Left renal pelvis (tissue), 4 donors: Measurements from ENCODE around the gene RFX2. TPM values are rescaled to one million over a fixed set of nuclear protein-coding genes. Genes with fewer than 3 reads are reported as not detected.

ENCODE experiments used
- polyA plus RNA-seq, 4 donors: library from polyadenylated mRNA; unstranded; fragments of 120-200 nt; gene quantifications; one replicate each; pipeline ENCODE4 v1.2.1, GENCODE V29; 2013; ENCODE audit not compliant: insufficient read length in 4 of 4

The RFX2 gene
- polyA plus RNA-seq, 4 donors = 5.9 to 9.5 (median 7.5) TPM

Other genes with a start within 250 kb of the RFX2 start
- under 1 TPM in 2 of 4 donors, not detected in 2; 0.11 to 0.12 TPM for gene FUT5, start 240.0 kb downstream of the RFX2 start, polyA plus RNA-seq
- 100 to 1,000 TPM; 129 to 208 (median 143) TPM for gene NDUFA11, start 206.7 kb downstream of the RFX2 start, polyA plus RNA-seq
- 10 to 100 TPM in 1 of 4 donors, 1 to 10 TPM in 3; 3.9 to 11.1 (median 5.5) TPM for gene VMAC, start 205.6 kb downstream of the RFX2 start, polyA plus RNA-seq
- gene CAPS, start 196.2 kb downstream of the RFX2 start, polyA plus RNA-seq = 10 to 100 TPM in 3 of 4 donors, 1 to 10 TPM in 1; 7.2 to 53.8 (median 23.4) TPM
- 10 to 100 TPM; 65.6 to 76.8 (median 69.5) TPM for gene RANBP3, start 132.4 kb downstream of the RFX2 start, polyA plus RNA-seq
- gene ACSBG2, start 25.2 kb upstream of the RFX2 start, polyA plus RNA-seq = 1 to 10 TPM in 2 of 4 donors, under 1 TPM in 2; 0.64 to 2.6 (median 1.1) TPM
- gene MLLT1, start 169.5 kb upstream of the RFX2 start, polyA plus RNA-seq = 100 to 1,000 TPM in 1 of 4 donors, 10 to 100 TPM in 3; 72.5 to 118 (median 76.5) TPM
- under 1 TPM in 3 of 4 donors, not detected in 1; 0.10 to 0.20 (median 0.11) TPM for gene ACER1, start 223.1 kb upstream of the RFX2 start, polyA plus RNA-seq